SK-N-SH treated with all-trans-retinoic acid at 6 μM for 48 hours (cell line): ENCODE data around the gene MYLIP.

Experiments
- CREB5 ChIP-seq: fragments of 250-450 bp; sonication (Bioruptor Pico); IDR thresholded peaks from 2 replicates; pipeline ENCODE4 v1.5.1; 2020; ENCODE audit warnings: low read depth, mild to moderate bottlenecking, moderate library complexity
- CSDC2 ChIP-seq: fragments of 250-450 bp; sonication (Bioruptor Pico); IDR thresholded peaks from 2 replicates; pipeline ENCODE4 v1.5.0; 2020; ENCODE audit warnings: mild to moderate bottlenecking, moderate library complexity
- GLIS3 ChIP-seq: fragments of 250-450 bp; sonication (Bioruptor Pico); IDR thresholded peaks from 2 replicates; pipeline ENCODE4 v1.5.0; 2020; ENCODE audit warnings: mild to moderate bottlenecking, moderate library complexity
- OSR1 ChIP-seq: fragments of 250-450 bp; sonication (Bioruptor Pico); IDR thresholded peaks from 2 replicates; pipeline ENCODE4 v1.8.0; 2022; ENCODE audit warnings: moderate library complexity, mild to moderate bottlenecking, inconsistent platforms
- PATZ1 ChIP-seq: fragments of 250-450 bp; sonication (Bioruptor Pico); IDR thresholded peaks from 2 replicates; pipeline ENCODE4 v1.8.0; 2020; ENCODE audit warnings: mild to moderate bottlenecking, moderate library complexity, borderline replicate concordance
- PPARA ChIP-seq: fragments of 250-450 bp; sonication (Bioruptor Pico); IDR thresholded peaks from 2 replicates; pipeline ENCODE4 v1.5.0; 2020; ENCODE audit warnings: mild to moderate bottlenecking, borderline replicate concordance
- RARB ChIP-seq: fragments of 250-450 bp; sonication (Bioruptor Pico); IDR thresholded peaks from 2 replicates; pipeline ENCODE4 v1.8.0; 2021; ENCODE audit warnings: mild to moderate bottlenecking, moderate library complexity
- SNAI2 ChIP-seq: fragments of 250-450 bp; sonication (Bioruptor Pico); IDR thresholded peaks from 2 replicates; pipeline ENCODE4 v1.5.0; 2020; ENCODE audit warnings: mild to moderate bottlenecking, moderate library complexity
- ZC3H10 ChIP-seq: fragments of 250-450 bp; sonication (Bioruptor Pico); IDR thresholded peaks from 2 replicates; pipeline ENCODE4 v1.5.1; 2021; ENCODE audit warnings: mild to moderate bottlenecking, moderate library complexity
- ZNF8 ChIP-seq: fragments of 450-650 bp; formaldehyde crosslinking; IDR thresholded peaks from 2 replicates; pipeline ENCODE4 v1.5.0; 2020; ENCODE audit warnings: mild to moderate bottlenecking, moderate library complexity

- TF ChIP-seq CSDC2 (CRISPR knock-in tag), result no peak
- TF ChIP-seq PATZ1 (CRISPR knock-in tag), result no peak
- no peak for TF ChIP-seq GLIS3 (CRISPR knock-in tag)
- no peak for TF ChIP-seq RARB
- no peak for TF ChIP-seq PPARA (CRISPR knock-in tag)
- no peak for TF ChIP-seq ZNF8
- no peak for TF ChIP-seq CREB5
- TF ChIP-seq SNAI2 (CRISPR knock-in tag), result no peak
- no peak for TF ChIP-seq ZC3H10 (CRISPR knock-in tag)
- TF ChIP-seq OSR1 (CRISPR knock-in tag), result no peak
Observed at GRCh38 chr6:16187176-16187575, 58.3 kb downstream of the MYLIP start.
